Measurements from ENCODE around the gene APBA2.

GRCh38 chr15:29151484-29151857 lies 265.7 kb downstream of the APBA2 start:
- no peak for TF ChIP-seq CTCF (conservative IDR thresholded peaks at IDR 0.05; ENCODE audit: low read length)
- no peak for TF ChIP-seq EZH2phosphoT487 (IDR thresholded peaks at IDR 0.05; ENCODE audit: borderline replicate concordance, low read depth, low read length)

All from OCI-LY7 (cell line).